Neural progenitor cell (in vitro differentiated cells): Measurements from ENCODE around the gene FLCN. TPM values are rescaled to one million over a fixed set of nuclear protein-coding genes. Genes with fewer than 3 reads are reported as not detected.
"Not testable (repeated sequence)": the region's sequence is repeated elsewhere in the genome, so short reads cannot be mapped to it uniquely, and the experiment has no call there.

Experiments
- DNase-seq: peaks from one replicate; pipeline ENCODE4 v3.0.0-alpha.2; 2016; ENCODE audit warnings: low spot score
- H2AFZ ChIP-seq: fragments of 200-600 bp; sonication (generic); replicated peaks from 2 replicates; pipeline ENCODE4 v1.6.1; 2016; ENCODE audit warnings: antibody characterized with exemption
- H3F3A ChIP-seq: fragments of 200-600 bp; sonication (generic); 2 replicates; pipeline ENCODE4 v1.6.1; 2016; ENCODE audit warnings: antibody characterized with exemption, low read depth
- H3K27ac ChIP-seq: fragments of 200-600 bp; sonication (generic); 2 replicates; pipeline ENCODE4 v1.5.1; 2016; ENCODE audit warnings: mild to moderate bottlenecking
- H3K27me3 ChIP-seq: fragments of 200-600 bp; sonication (generic); 2 replicates; pipeline ENCODE4 v1.6.1; 2016; ENCODE audit warnings: mild to moderate bottlenecking, moderate library complexity
- H3K36me3 ChIP-seq: fragments of 200-600 bp; sonication (generic); 2 replicates; pipeline ENCODE4 v1.5.1; 2016
- H3K4me1 ChIP-seq: fragments of 200-600 bp; sonication (generic); 2 replicates; pipeline ENCODE4 v1.6.1; 2016; ENCODE audit warnings: mixed run types
- H3K4me2 ChIP-seq: fragments of 200-600 bp; sonication (generic); 2 replicates; pipeline ENCODE4 v1.6.1; 2016
- H3K4me3 ChIP-seq: fragments of 200-600 bp; sonication (generic); 2 replicates; pipeline ENCODE4 v1.5.1; 2016
- H3K79me2 ChIP-seq: fragments of 200-600 bp; sonication (generic); 2 replicates; pipeline ENCODE4 v1.6.1; 2016; ENCODE audit warnings: low read depth
- H3K9ac ChIP-seq: fragments of 200-600 bp; sonication (generic); 2 replicates; pipeline ENCODE4 v1.6.1; 2016
- H3K9me3 ChIP-seq: fragments of 200-600 bp; sonication (generic); 2 replicates; pipeline ENCODE4 v1.5.1; 2016; ENCODE audit warnings: low read depth
- H4K20me1 ChIP-seq: fragments of 200-600 bp; sonication (generic); 2 replicates; pipeline ENCODE4 v1.6.1; 2016; ENCODE audit warnings: low read depth
- H3K27ac Mint-ChIP-seq: 3 replicates; pipeline ENCODE4 v1.8.0; 2021; ENCODE audit warnings: mixed read lengths
- H3K27me3 Mint-ChIP-seq: 2 replicates; pipeline ENCODE4 v1.8.0; 2022; ENCODE audit warnings: low read depth, mild to moderate bottlenecking, inconsistent platforms, moderate library complexity, mixed read lengths; ENCODE audit not compliant: insufficient read depth
- H3K36me3 Mint-ChIP-seq: 3 replicates; pipeline ENCODE4 v1.8.0; 2021; ENCODE audit warnings: mixed read lengths
- H3K4me1 Mint-ChIP-seq: 3 replicates; pipeline ENCODE4 v1.8.0; 2021; ENCODE audit warnings: mixed read lengths
- H3K4me3 Mint-ChIP-seq: 3 replicates; pipeline ENCODE4 v1.8.0; 2021; ENCODE audit warnings: mild to moderate bottlenecking, moderate library complexity, mixed read lengths
- H3K9me3 Mint-ChIP-seq: 3 replicates; pipeline ENCODE4 v1.8.0; 2020; ENCODE audit warnings: mixed read lengths
- EZH2 ChIP-seq: fragments of 200-600 bp; sonication (generic); IDR thresholded peaks from 2 replicates; pipeline ENCODE4 v1.6.1; 2017; ENCODE audit warnings: antibody characterized with exemption, mild to moderate bottlenecking, moderate library complexity
- EZH2phosphoT487 ChIP-seq: fragments of 200-600 bp; sonication (generic); IDR thresholded peaks from 2 replicates; pipeline ENCODE4 v1.6.1; 2017; ENCODE audit warnings: antibody characterized with exemption
- total RNA-seq: library from RNA; depleted of rRNA; stranded (reverse); fragments of >200 nt; gene quantifications from 2 replicates; pipeline ENCODE4 v1.2.3, GENCODE V29; 2015; ENCODE audit warnings: low replicate concordance
- TF ChIP-seq, protein P1 (sequence below): fragments of 200-600 bp; sonication (generic); IDR thresholded peaks from 2 replicates; pipeline ENCODE4 v1.5.1; 2017; ENCODE audit warnings: antibody characterized with exemption, mild to moderate bottlenecking

Gene FLCN
- total RNA-seq, 1 donor from 2014 or later = 16.3 TPM

DNA sequence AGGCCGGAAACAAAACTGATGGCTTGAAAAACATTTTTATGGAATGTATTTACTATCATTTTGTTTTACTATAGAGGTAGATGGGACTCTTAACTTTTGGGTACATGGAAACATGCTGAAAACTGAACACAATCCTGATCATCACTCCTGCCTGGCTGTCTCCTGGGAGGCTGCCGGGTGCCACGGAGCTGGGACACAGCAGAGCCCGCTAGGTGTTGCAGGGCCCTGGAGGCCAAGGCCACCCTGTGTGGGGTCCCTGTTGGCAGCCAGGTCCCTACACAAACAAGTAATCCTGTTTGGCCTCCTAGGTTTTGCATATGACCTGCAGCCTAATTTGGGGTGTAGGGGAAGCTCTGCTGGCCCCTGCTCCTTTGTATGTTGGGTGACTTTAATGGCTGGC, 48.4 kb downstream of the FLCN start:
- Histone ChIP-seq H3K27ac (no peak overlapping the region), H3K36me3 (no peaks in the 10 kb centered on the region), H3K79me2 (no peaks in the 10 kb centered on the region), H3K9ac (no peak overlapping the region), H3K27me3 (no peaks in the 10 kb centered on the region), H3K4me3 (no peak overlapping the region), H4K20me1 (no peaks in the 10 kb centered on the region), H3F3A (peaks cover 3% of the 10 kb centered on the region), H3K4me2 (no peak overlapping the region), H2AFZ (no peak overlapping the region), H3K9me3 (no peaks in the 10 kb centered on the region), H3K4me1 (no peaks in the 10 kb centered on the region)
- H3K4me3 Mint-ChIP-seq = no peak overlapping the region
- H3K27ac Mint-ChIP-seq = no peak overlapping the region
- H3K9me3 Mint-ChIP-seq = no peaks in the 10 kb centered on the region
- no peak for TF ChIP-seq EZH2
- TF ChIP-seq EZH2phosphoT487 = no peak
- TF ChIP-seq, protein P1, sequence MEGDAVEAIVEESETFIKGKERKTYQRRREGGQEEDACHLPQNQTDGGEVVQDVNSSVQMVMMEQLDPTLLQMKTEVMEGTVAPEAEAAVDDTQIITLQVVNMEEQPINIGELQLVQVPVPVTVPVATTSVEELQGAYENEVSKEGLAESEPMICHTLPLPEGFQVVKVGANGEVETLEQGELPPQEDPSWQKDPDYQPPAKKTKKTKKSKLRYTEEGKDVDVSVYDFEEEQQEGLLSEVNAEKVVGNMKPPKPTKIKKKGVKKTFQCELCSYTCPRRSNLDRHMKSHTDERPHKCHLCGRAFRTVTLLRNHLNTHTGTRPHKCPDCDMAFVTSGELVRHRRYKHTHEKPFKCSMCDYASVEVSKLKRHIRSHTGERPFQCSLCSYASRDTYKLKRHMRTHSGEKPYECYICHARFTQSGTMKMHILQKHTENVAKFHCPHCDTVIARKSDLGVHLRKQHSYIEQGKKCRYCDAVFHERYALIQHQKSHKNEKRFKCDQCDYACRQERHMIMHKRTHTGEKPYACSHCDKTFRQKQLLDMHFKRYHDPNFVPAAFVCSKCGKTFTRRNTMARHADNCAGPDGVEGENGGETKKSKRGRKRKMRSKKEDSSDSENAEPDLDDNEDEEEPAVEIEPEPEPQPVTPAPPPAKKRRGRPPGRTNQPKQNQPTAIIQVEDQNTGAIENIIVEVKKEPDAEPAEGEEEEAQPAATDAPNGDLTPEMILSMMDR = no peak
- DNase-seq = no peak
- H3K36me3 Mint-ChIP-seq = peaks cover 12% of the 10 kb centered on the region
- H3K4me1 Mint-ChIP-seq = peaks cover 4% of the 10 kb centered on the region
- no peaks in the 10 kb centered on the region for H3K27me3 Mint-ChIP-seq

- Histone ChIP-seq H3K27ac (no peak overlapping the region), H3K4me2 (no peak overlapping the region), H3K4me1 (no peaks in the 10 kb centered on the region), H3K36me3 (no peaks in the 10 kb centered on the region), H4K20me1 (no peaks in the 10 kb centered on the region), H3K27me3 (no peaks in the 10 kb centered on the region), H3K4me3 (no peak overlapping the region), H3F3A (peaks cover 3% of the 10 kb centered on the region), H3K9me3 (no peaks in the 10 kb centered on the region), H3K79me2 (no peaks in the 10 kb centered on the region), H2AFZ (no peak overlapping the region), H3K9ac (no peak overlapping the region)
- TF ChIP-seq, protein P1 = no peak
- TF ChIP-seq EZH2phosphoT487 (no peak), EZH2 (no peak)
- Mint-ChIP-seq H3K27me3 (no peaks in the 10 kb centered on the region), H3K4me1 (peaks cover 1% of the 10 kb centered on the region), H3K36me3 (peaks cover 12% of the 10 kb centered on the region), H3K9me3 (no peaks in the 10 kb centered on the region), H3K27ac (no peak overlapping the region), H3K4me3 (no peak overlapping the region)
- DNase-seq = no peak
Measured at GRCh38 chr17:17186551-17187505, 50.1 kb downstream of the FLCN start.

- no peaks in the 10 kb centered on the region for H3K79me2 ChIP-seq
- no peak overlapping the region for H3K27ac ChIP-seq
- no peak overlapping the region for H3K9ac ChIP-seq
- peaks cover 3% of the 10 kb centered on the region for H3F3A ChIP-seq
- H3K9me3 Mint-ChIP-seq = no peaks in the 10 kb centered on the region
- H3K4me1 Mint-ChIP-seq = no peaks in the 10 kb centered on the region
- no peak overlapping the region for H3K4me3 ChIP-seq
- no peak for DNase-seq
- H3K4me1 ChIP-seq = no peaks in the 10 kb centered on the region
- no peaks in the 10 kb centered on the region for H4K20me1 ChIP-seq
- H3K36me3 Mint-ChIP-seq = peaks cover 12% of the 10 kb centered on the region
- no peaks in the 10 kb centered on the region for H3K9me3 ChIP-seq
- no peaks in the 10 kb centered on the region for H3K27me3 Mint-ChIP-seq
- no peak overlapping the region for H3K4me2 ChIP-seq
- H2AFZ ChIP-seq = no peak overlapping the region
- no peaks in the 10 kb centered on the region for H3K36me3 ChIP-seq
- H3K27ac Mint-ChIP-seq = no peak overlapping the region
- H3K27me3 ChIP-seq = no peaks in the 10 kb centered on the region
- TF ChIP-seq, protein P1 = no peak
- TF ChIP-seq EZH2phosphoT487 (no peak), EZH2 (no peak)
- no peak overlapping the region for H3K4me3 Mint-ChIP-seq
Measured at GRCh38 chr17:17186051-17186450, 50.9 kb downstream of the FLCN start.

DNA sequence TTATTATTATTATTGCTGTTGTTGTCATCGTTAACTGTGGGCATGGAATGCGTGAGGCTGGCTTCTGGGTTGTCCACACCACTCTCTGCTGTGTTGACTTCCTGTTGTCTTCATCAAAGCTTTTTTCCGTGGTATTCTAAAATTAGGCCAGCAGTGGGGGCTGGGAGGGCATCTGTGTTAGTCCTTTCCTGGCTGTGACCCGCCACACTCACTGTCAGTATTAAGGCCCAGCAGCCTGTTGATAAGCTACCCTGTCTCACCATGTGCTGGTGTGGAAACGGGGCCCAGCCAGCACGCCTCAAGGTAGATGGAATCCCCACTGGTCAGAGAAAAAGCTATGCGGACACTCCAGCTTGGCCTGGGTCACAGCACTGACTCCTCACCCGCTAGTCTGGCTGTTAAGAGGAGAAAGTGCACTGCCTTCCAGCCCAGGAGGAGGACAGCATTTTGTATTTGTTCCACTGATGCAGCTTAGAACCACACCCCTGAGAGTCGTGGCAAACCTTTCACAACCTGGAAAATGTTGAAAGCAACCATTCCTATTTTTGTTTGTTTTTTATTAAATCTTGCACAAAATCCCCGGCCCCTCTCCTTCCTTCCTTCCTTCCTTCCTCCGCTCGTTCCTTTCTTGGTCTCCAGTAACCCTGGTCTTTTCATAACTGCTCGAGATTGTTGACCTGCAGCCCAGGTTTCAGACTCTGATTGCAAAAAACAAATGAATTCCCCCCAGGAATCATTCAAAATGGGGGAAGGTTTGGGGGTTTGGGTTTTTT, 51.8 kb downstream of the FLCN start:
- peaks cover 17% of the 10 kb centered on the region for H3K36me3 Mint-ChIP-seq

More for the DNA sequence above, 51.8 kb downstream of the FLCN start:
- not testable (repeated sequence) for H4K20me1 ChIP-seq, H2AFZ ChIP-seq, DNase-seq, H3K4me3 ChIP-seq, H3K27ac ChIP-seq, H3K27me3 ChIP-seq, H3K4me1 ChIP-seq, H3K4me2 ChIP-seq, H3K4me3 Mint-ChIP-seq, H3F3A ChIP-seq, H3K9me3 Mint-ChIP-seq, H3K4me1 Mint-ChIP-seq, H3K9ac ChIP-seq, H3K36me3 ChIP-seq, H3K79me2 ChIP-seq, H3K27me3 Mint-ChIP-seq, H3K9me3 ChIP-seq
- peak overlapping the region; percentile 37 for H3K27ac Mint-ChIP-seq
